ENCODE results near the gene UNC5CL. TPM values are rescaled to one million over a fixed set of nuclear protein-coding genes. Genes with fewer than 3 reads are reported as not detected.

Gene UNC5CL
- total and polyA plus RNA-seq, 2 of the 4 experiments (the other 2 are of a cell fraction), result not detected

GRCh38 chr6:41072836-41073202 lies 33.8 kb upstream of the UNC5CL start, which contains the start of gene NFYA:
TSS of gene NFYA (plus strand) at chr6:41072974. CDS start at chr6:41079090, 6,116 bp downstream.
- H2BK120ac ChIP-seq (ENCODE audit: low read depth, low read length), result peak within 1 kb of the TSS; percentile 41; the same call in 1 of the 2 replicates
- H3K9ac ChIP-seq (ENCODE audit: low read depth, low read length), result peak within 1 kb of the TSS; percentile 92
- H2BK5ac ChIP-seq (ENCODE audit: low read depth, low read length, poor library complexity, severe bottlenecking), result peak within 1 kb of the TSS; percentile 82
- H3K14ac ChIP-seq (replicated peaks; ENCODE audit: low read depth, low read length), result peak within 1 kb of the TSS; percentile 84
- no peak within 1 kb of the TSS for H2BK20ac ChIP-seq (ENCODE audit: low read depth, low read length)
- peak within 1 kb of the TSS; percentile 77 for H3K23ac ChIP-seq (ENCODE audit: low read depth, low read length)
- H3K4me2 ChIP-seq (ENCODE audit: low read depth, low read length), result peak within 1 kb of the TSS; percentile 100
- POLR2A ChIA-PET (ENCODE audit: unreplicated experiment), result interaction anchor here (0.8 kb wide), 1 partner anchor 10 kb away, joined by 3 read pairs; no protein-coding TSS in a partner anchor
- H3K9me3 ChIP-seq (ENCODE audit: control insufficient read depth, insufficient read depth, low read length), result no peaks in the 10 kb centered on the region
- H4K5ac ChIP-seq (ENCODE audit: low read depth, low read length), result peak within 1 kb of the TSS; percentile 32
- ATAC-seq (ENCODE audit: low read depth), result peak; percentile 76
- peak within 1 kb of the TSS; percentile 94 for H2AFZ ChIP-seq (replicated peaks; ENCODE audit: low read length, poor library complexity)
- peak within 1 kb of the TSS; percentile 18; the same call in 1 of the 2 replicates for H2AK5ac ChIP-seq (ENCODE audit: low read depth, low read length)
- H3K4me3 ChIP-seq (ENCODE audit: insufficient read depth, low read depth, low read length), result peak within 1 kb of the TSS; percentile 72
- H3K27me3 ChIP-seq (ENCODE audit: control insufficient read depth, insufficient read depth, low read length), result no peaks in the 10 kb centered on the region
- CTCF ChIA-PET, result no interaction called here
- H3K18ac ChIP-seq (ENCODE audit: low read depth, low read length), result peak within 1 kb of the TSS; percentile 35
- 0 out of 3 replicates have a peak within 1 kb of the TSS, but pooled peaks have one; percentile 3 for H2BK15ac ChIP-seq (ENCODE audit: low read depth, low read length)
- H4K8ac ChIP-seq (ENCODE audit: low read depth in 2 of 2, low read length in 2 of 2), result peak within 1 kb of the TSS; percentile 80 to 91
- peak within 1 kb of the TSS; percentile 93 for H3K27ac ChIP-seq (ENCODE audit: insufficient read depth, low read length)
- H3K4ac ChIP-seq (ENCODE audit: low read depth, low read length), result peak within 1 kb of the TSS; percentile 93
- intact Hi-C loops (cut with micrococcal nuclease), result loop anchor here (5.0 kb wide), 2 partner anchors 244 to 609 kb away; no protein-coding TSS in a partner anchor
- WGBS, 2 experiments (ENCODE audit: extremely low coverage in 2 of 2, insufficient read length in 1 of 2), result 1% methylated on average over 20 of the region's 37 CpGs; no CpG with 5 or more reads in 1 of the 2 experiments
- peaks cover 10% of the 10 kb centered on the region for H4K20me1 ChIP-seq (ENCODE audit: insufficient read depth, low read length)
- H3K9me1 ChIP-seq (ENCODE audit: insufficient read depth, low read length), result peaks cover 6% of the 10 kb centered on the region
- in situ Hi-C loops (cut with MboI; ENCODE audit: low sequenced_read_pairs), result no loop called here
- DNase-seq, result peak; percentile 99
- 0 out of 2 replicates have a peak, but pooled peaks have one; percentile 19 for TF ChIP-seq RFX5 (IDR thresholded peaks at IDR 0.05; ENCODE audit: low read depth, low read length)
- TF ChIP-seq NFE2L2 (IDR thresholded peaks at IDR 0.05; ENCODE audit: low read depth, low read length), result no peak
- TF ChIP-seq BHLHE40 (IDR thresholded peaks at IDR 0.05; ENCODE audit: low read depth, low read length), result no peak
- peak; percentile 77; the same call in 1 of the 2 replicates for TF ChIP-seq FOS (IDR thresholded peaks at IDR 0.05; ENCODE audit: low read depth, low read length)
- peak within 1 kb of the TSS; percentile 84 for H4K91ac ChIP-seq (ENCODE audit: insufficient read depth, low read depth, low read length)
- H3K4me1 ChIP-seq (ENCODE audit: control insufficient read depth, insufficient read depth, low read length), result peaks cover 3% of the 10 kb centered on the region
- H2AK9ac ChIP-seq (replicated peaks; ENCODE audit: low read depth, low read length, poor library complexity), result peak within 1 kb of the TSS; percentile 98
- H3K56ac ChIP-seq (ENCODE audit: extremely low read depth, insufficient read depth, low read length), result peak within 1 kb of the TSS; percentile 92
- H3K79me1 ChIP-seq (ENCODE audit: low read depth in 1 of 2, low read length in 2 of 2), result peaks cover 10 to 21% of the 10 kb centered on the region in 2 experiments; a peak in 3 of 4 replicates
- H3K36me3 ChIP-seq (ENCODE audit: control insufficient read depth, insufficient read depth, low read length), result no peaks in the 10 kb centered on the region
- dilution Hi-C loops (cut with HindIII; ENCODE audit: low sequenced_read_pairs, unreplicated experiment), result no loop called here
- BruUV-seq (replicated peaks), result no TSS peak

Measured in IMR-90 (cell line).